Activated gamma-delta T cell treated with anti-CD3 and anti-CD28 coated beads, Interleukin-2, amount 50 U/mL, for 16 hours (primary cell): ENCODE data around the gene LHX4.

Source experiments
- DNase-seq: peaks from one replicate; pipeline ENCODE4 v3.0.0-alpha.2; 2020; ENCODE audit warnings: low read depth

LHX4 gene

DNA sequence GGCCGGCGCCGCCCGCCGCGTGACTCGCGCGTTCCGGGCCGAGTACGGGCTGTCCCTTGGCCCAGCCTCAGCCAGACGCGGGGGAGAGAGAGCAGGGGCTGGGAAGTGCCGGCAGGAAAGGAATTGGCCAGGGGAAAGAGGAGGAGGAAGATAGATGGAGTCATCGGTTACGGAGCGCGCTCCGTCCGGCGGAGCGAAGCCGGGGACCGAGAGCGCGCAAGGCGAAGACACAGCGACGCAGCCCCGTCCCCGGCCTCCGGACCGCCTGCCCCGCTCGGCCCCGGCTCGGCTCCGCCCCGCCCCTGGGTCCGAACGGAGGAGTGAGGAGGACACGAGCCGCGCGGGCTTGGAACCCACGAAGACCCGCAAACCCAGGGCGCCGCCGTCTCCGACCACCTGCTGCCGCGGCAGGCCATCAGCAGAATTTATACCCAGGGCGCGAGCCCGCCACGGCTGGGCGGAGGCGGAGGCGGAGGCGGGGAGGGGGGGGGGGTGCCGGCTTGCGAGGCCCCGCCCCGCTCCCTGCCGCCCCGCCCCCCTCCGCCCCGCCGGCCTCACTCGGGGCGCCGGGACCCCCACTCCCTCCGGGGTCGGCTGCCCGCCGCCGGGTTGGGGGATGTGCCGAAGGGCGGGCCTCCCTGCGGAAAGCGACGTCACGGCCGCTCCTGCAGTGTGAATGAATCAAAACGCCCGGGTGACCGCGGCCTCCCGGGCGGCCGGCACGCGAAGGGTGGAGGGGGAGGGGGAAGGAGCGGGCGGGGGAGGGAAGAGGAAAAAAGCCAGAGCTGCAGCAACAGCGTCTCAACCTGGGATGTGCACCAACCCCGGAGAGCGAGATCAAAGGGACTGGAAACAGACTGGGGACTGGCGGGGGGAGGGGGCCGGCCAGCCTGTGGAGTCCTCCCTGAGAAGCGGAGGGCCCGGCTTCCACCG, at the start of gene LHX4:
Gene LHX4 (plus strand): TSS at position 782 of the 933 bp plus-strand sequence. CDS start 266 bp downstream, outside the sequence.
- no peak for DNase-seq

DNA sequence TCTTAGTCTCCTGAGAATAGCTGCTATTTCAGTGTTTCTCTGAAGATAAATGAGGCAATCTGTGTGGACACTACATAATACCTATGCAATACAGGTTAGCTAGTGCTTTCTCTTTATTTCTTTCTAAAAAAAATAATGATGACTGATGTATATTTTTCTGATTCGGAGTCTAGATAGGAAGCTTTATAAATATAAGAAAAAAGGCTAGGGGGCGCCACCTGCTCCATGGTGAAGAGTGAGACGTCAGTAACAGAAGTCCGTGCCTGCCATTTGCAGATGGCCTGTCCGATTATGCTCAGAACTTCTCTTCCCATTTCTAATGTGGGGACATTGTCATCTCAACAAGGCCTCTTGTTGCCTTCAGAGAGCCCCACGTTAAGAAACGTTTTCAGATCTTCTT, 49.0 kb upstream of the LHX4 start:
- DNase-seq, result no peak

DNA sequence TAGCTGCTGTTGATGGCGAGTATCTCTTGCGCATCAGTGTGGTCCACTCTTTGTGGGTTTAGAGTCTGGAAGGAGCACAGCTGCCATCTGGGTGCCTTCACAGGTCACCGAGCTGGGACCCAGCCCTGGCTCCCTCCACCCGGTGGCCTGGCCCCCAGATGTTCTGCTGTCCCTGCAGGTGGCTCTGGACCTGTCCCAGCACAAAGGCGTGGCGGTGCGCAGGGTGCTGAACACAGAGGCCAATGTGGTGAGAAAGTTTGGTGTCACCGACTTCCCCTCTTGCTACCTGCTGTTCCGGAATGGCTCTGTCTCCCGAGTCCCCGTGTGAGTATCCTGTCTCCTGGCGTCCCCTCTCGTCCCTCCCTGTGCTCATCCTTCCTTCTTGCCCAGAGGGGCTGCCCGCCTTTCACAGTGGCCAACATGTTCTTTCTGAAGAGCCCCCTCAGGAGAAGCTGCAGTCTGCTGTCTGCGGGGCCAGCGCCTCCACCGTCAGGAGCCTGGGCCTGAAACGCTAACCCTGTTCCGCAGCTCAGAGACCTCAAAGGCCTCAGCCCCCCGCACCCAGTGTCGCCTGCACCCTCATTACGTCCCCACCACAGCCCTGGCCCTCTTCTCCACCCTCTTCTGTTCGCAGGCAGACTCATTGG, 47.9 kb upstream of the LHX4 start:
- DNase-seq, result no peak

DNA sequence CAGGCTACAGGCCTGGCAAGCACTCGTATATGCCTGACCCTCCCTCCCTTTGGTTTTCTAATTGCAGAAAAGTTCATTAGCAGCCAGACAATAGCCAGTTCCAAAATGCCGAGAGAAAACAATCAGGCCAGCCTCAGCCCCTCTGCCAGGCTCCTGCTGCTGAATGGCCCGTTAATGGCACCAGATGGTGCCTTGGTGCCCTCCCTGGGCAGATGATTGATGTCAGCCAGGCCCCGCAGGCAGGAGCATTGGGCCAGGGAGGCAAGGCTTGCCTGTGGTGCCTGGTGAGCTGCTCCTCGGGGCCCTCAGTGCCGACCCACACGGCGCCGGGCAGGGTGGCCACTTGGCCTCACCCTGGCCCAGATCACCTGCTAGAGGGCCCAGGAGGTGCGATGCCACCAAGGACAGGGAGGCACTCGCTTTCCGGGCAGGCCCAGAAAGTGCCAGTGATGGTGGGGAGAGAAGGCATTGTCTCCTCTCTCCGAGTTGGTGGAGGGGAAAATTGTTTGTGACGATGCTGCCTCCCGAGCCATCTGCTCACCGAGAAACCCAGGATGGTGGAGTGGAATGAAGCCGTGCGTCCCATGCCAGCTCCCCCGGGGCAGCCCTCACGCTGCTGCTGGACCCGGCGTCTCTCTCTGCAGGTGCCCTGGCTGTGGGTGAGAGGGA, 47.3 kb upstream of the LHX4 start:
- DNase-seq, result no peak

DNA sequence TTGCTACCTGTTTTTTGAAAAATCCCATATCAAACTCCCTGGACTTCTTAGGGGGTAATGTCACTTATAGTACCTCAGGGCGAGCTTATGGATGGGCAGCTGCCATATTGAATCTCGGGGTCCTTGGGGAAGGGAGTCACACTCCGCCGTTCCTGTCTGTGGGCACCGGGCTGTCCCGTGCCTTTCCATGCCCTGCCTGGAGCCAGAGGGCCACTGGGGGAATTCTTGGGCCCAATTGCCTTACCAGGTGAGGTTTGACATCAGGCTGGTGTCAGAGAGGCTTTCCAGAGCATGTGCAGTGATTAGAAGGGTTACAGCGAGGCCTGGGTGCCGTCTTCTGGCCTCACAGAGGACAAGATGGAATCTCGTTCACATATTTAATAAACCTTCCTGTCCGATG, 46.6 kb upstream of the LHX4 start:
- no peak for DNase-seq

DNA sequence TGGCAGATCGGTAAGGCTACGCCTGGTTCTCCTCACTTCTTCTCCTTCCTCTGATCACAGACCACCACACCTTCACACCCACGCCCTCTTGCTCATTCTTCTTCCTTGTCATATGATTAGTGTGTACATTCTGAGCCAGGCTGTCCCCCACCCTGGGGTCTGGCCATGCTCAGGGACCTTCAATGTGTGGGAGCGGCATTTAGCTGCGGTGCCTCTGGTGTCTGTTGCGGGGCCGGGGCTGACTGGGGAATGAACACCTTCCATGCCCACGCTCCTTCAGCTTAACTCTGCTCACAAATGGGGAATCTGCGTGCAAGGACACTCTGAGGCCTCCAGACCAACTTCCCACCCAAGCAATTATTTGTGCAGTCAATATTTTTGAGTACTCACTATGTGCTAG, 46.0 kb upstream of the LHX4 start:
- DNase-seq, result no peak

DNA sequence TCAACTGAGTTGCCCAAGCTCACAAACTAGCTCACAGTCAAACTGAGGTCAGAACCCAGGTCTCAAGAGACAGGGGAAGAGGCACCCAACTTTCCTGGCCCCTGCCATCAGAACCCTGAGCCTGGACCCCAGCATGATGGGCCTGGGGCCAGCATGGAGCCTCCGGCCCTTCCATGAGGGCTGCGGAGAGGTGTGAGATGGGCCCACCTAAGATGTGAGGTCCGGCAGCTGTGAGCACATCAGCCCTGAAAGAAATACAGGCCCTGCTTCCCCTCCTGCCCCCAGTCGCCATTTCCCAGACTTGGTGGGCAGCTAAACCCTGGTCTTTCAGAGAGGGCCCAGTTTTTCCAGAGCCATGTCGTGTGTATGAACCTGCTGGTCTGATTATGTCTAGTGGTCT, 44.8 kb upstream of the LHX4 start:
- DNase-seq, result no peak

DNA sequence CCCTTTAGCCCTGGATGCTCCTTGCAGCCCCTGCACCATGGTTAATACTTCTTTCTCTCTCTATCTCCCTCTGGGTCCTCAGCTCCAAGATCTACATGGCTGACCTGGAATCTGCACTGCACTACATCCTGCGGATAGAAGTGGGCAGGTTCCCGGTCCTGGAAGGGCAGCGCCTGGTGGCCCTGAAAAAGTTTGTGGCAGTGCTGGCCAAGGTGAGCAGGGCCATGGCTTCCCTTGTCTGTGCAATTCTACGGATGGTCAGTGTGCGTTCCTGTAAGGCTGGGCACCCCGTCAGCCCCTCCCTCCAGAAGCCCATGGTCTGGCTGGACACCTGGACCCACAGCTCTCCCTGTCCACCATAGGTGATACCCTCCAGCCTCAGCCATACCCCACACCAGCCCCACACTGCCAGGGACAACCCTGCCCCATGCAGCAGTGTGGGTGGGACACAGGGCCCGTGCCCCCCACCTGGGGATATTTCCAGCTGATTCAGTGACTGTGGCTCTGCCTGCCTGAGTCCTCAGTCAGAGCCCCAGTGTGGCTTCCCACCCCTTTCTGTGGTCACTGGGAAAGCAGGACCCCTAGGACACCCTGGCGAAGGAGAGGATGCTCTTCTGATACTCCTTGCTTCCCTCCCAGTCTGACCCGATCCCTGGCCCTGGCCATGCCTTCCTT, 44.0 kb upstream of the LHX4 start:
- no peak for DNase-seq

DNA sequence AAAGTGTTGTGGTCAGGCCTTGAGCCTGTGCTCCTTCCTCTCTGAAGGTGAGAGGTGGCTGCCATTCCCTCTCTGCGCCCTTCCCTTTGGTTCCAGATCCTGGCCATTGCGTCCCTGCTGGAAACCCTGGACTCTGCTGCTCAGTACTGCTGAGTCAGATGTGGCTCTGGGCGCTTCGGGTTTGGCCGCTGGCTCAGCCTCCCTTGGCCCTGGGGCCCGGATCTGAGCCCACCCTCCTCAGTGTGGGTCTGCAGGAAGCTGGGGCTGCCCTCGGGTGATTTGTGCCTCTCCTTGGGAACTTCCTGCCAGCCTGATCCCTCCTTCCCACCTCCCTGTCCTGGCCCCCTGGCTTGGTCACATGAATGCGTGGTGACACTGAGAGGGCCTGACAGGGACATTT, 43.2 kb upstream of the LHX4 start:
- DNase-seq, result no peak

DNA sequence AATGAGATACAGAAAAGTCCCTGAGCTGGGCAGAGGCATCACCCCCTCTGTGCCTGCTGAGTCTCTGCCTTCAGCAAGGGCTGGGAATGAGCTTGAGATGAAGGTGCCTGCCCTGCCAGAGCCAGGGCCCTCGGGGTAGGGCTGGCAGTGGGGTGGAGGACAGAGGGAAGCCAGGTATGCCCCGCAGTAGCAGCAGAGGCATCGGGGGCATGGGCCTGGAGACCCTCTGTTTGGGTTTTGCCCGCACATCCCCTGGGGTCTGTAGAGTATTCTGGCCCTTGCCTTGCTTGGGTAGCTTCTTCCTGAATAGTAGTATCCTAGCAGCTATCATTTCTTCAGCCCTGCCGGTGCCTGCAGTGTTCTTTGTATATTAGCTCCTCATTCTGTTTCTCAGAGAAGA, 42.4 kb upstream of the LHX4 start:
- no peak for DNase-seq

DNA sequence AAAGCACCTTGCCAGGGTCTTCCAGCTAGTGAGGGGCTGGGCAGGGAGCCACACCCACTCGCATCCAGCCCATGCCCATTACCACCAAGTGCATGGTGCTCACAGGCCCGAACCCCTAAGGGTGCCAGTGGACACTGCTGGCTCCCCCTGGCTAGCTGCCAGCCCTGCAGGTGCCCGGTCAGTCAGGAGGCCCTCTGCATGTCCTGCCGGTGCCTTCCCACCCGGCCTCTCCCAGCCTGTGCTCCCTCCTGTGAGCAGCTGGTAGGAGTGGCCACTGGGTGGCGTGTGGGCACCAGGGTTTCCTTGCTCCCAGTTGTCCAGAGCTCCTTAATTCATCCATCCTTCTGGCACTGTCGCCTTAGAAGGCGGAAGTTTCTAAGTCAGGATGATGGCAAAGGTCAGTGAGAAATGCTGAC, 42.0 kb upstream of the LHX4 start:
- DNase-seq, result no peak

DNA sequence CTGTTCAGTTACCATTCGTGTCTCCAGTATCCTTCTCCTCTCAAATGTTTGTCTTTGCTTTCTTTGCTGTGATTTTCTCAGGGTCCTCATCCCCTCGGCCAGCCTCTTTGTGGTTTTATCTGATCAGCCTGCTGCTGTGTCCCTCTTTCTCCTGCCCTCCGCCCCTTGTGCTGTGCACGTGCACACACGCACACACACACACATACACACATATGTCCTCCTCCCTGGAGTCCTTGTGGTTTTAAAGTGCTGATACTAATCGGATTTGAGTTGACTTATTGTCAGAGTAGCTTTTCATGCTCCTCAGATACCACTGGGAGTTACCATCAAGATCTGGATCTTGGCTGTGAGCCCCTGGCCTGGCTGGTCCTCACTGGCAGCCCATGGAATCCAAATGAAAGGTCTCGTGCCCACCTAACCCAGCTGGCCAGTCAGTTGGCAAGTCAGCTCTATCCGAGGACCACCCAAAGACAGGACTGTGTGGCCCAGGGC, 41.3 kb upstream of the LHX4 start:
- DNase-seq, result no peak

DNA sequence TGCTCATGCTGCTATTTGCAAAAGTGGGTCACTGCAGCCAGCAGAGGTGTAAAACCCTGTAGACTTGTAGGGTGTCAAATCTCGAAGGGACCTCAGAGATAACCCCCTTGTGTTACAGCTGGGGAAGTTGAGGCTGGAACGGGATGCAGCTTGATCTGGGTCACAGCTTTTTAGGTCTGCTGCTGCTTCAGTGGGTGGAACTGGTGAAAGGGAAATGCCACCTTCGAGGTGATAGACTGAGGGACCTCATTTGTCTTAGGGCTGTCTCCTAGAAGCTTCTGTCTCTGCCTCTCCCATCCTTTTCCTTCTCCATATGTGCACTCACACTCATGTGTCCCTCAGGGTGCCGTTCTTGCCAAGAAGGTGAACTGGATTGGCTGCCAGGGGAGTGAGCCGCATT, 40.0 kb upstream of the LHX4 start:
- no peak for DNase-seq

DNA sequence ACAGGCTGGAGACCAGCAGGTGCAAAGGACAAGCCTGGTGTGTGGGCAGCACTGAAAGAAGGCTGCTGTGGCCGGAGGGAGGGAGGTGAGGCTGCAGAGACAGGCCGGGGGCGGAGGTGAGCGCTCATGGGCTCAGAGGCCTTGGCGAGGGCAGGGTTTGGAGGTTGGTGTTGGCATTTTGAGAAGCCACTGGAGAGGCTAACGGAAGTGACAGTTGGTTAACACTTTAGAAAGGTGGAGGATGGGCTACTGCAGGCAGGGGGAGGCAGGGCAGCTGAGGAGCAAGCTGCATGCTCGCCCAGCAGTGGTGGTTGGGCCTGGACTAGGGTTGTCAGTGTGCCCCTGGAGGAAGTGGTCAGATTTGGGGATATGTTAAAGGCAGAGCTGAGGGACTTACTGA, 37.9 kb upstream of the LHX4 start:
- DNase-seq, result no peak

DNA sequence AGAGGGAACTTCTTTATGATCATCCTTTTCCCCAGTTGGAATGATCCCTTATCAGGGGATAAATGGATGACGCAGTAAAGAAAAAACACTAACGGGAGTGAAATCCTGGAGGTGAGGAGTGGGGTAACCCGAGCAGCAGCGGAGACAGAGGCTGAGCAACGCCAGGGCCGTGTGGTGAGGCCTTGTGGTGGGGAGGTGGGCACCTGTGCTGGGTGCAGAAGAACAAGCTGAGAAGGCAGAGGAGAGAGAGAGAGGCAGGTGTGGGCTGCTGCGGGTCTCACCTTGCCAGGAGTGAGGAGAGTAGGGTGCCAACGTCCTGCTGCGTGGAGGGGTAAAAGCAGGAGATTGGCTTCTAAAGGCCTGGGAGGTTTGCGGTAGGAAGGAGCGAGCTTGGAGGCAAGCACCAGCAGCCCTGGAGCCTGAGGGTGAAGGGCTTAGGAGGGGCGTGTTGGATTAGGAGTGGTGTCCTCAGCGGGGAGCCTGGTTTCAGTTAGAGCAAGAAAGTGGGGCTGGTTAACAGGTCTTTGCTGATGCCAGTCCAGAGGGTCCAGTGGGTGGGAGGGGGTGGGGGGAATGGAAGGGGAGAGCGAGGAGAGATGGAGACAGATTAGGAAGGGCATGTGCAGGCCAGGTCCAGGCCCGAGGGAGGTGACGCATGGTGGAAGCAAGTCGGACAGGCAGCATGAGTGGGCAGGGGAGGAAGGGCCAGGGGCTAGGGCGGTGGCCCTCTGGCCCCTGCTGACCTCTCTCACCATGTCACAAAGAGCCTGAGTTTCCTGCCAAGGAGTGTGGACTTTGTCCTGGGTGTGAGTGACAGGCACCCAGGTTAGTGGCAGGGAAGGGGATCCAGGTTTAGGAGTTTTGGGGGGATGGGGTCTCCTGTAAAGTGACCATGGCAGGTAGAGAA, 36.7 kb upstream of the LHX4 start:
- no peak for DNase-seq

DNA sequence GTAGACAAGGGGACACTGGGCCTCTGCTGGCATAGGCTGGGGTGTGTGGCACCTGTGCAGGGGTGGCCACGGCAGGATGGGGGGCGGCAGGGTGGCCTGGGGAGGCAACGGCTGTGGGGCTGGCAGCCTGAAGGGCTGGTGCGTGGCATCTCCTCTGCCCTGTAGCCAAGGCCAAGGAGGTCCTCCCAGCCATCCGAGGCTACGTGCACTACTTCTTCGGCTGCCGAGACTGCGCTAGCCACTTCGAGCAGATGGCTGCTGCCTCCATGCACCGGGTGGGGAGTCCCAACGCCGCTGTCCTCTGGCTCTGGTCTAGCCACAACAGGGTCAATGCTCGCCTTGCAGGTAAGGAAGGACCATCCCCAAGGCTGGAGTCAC, 36.0 kb upstream of the LHX4 start:
- no peak for DNase-seq

DNA sequence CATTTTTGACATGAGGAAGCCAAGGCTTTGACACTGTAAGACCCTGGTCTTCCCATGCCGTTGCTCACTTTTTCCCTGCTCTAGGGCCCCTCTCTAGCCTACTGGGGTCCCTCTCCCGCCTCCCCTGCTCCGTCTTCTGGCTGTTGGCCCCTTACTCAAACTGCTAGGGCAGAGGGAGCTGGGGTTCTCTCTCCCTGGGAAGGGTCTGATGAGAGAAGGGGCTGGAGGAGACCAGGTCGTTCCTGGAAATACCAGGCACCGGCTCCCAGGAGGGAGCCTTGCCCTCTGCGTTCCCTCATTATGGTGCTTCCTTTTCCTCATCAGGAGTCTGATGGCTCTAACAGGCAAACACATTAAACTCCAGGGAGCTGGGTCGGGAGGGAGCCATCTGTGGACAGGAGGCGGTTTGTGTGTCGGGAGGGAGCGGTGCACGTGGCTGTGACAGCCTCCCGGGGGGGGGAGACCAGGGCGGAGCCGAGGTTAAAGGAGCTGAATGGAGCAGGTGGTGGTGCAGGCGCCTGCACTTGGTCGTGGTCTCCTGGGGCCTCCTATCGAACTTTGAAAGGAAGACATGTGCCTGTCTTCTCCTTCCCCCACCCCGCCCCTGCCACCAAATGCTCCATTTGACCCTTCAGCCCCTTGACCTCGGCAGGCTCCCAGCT, 35.4 kb upstream of the LHX4 start:
- no peak for DNase-seq

DNA sequence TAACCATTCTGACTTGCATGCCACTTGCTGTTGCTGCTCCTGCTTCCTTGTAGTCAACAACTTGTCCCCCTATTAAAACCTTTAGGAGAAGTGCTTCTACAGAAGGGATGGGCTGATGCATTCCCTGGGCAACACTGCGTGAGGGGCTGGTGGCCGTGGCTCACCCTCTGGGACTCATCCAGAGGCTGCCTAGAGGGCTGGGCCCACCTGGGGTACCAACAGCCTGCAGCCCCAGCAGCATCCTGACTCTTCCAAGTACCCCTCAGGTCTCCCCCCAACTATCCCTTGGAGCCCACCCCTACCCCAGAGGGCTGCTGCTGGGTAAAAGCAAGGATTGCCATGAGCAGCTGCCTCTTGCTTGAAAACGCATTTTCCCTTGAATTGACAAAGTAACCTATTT, 34.7 kb upstream of the LHX4 start:
- no peak for DNase-seq

DNA sequence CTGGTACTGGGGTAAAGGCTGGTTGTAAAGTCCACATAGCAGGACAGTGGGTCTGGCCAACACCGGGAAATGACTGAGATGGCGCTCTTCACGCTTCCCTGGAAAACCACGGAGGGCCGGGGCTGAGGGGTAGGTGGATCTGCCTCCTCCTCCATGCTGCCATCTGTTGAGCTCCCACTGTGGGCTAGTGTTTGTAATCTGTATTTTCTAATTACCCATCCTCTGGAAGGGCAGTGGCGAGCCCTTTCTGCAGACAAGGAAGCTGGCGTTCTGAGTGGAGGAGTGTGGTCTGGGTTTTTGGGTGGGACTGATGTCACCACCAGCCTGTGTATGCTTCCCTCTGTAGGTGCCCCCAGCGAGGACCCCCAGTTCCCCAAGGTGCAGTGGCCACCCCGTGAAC, 34.1 kb upstream of the LHX4 start:
- DNase-seq, result no peak

DNA sequence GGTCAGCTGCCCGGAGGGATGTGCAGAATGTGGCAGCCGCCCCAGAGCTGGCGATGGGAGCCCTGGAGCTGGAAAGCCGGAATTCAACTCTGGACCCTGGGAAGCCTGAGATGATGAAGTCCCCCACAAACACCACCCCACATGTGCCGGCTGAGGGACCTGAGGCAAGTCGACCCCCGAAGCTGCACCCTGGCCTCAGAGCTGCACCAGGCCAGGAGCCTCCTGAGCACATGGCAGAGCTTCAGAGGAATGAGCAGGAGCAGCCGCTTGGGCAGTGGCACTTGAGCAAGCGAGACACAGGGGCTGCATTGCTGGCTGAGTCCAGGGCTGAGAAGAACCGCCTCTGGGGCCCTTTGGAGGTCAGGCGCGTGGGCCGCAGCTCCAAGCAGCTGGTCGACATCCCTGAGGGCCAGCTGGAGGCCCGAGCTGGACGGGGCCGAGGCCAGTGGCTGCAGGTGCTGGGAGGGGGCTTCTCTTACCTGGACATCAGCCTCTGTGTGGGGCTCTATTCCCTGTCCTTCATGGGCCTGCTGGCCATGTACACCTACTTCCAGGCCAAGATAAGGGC, 33.5 kb upstream of the LHX4 start:
- no peak for DNase-seq
